HG02852 (cell line): ENCODE results near the gene SPRING1.
"Not testable (repeated sequence)": the region's sequence is repeated elsewhere in the genome, so short reads cannot be mapped to it uniquely, and the experiment has no call there.

Experiments used
- ATAC-seq: cut with Tn5 transposase; IDR thresholded peaks from one replicate; pipeline ENCODE4 v1.9.1; 2021; ENCODE audit warnings: mild to moderate bottlenecking, moderate library complexity; ENCODE audit not compliant: unreplicated experiment

SPRING1 gene

GRCh38 chr12:116742787-116743186 lies 4.9 kb upstream of the SPRING1 start:
- not testable (repeated sequence) for ATAC-seq

- no peak for ATAC-seq
Measured at GRCh38 chr12:116739381-116739887, 1.6 kb upstream of the SPRING1 start.

GRCh38 chr12:116736962-116737773 lies 701 bp downstream of the SPRING1 start:
- ATAC-seq = no peak

- ATAC-seq = no peak
Measured at GRCh38 chr12:116735951-116736599, 1.8 kb downstream of the SPRING1 start.

- no peak for ATAC-seq
Measured at GRCh38 chr12:116735084-116735483, 2.8 kb downstream of the SPRING1 start.

GRCh38 chr12:116734156-116734768 lies 3.6 kb downstream of the SPRING1 start:
- ATAC-seq = no peak

- ATAC-seq = no peak
Measured at GRCh38 chr12:116731801-116732200, 6.1 kb downstream of the SPRING1 start.

GRCh38 chr12:116727891-116728290 lies 10.0 kb downstream of the SPRING1 start:
- ATAC-seq = no peak

GRCh38 chr12:116727261-116727660 lies 10.6 kb downstream of the SPRING1 start:
- ATAC-seq = no peak

- no peak for ATAC-seq
Measured at GRCh38 chr12:116726694-116727093, 11.2 kb downstream of the SPRING1 start.

GRCh38 chr12:116722245-116722644 lies 15.6 kb downstream of the SPRING1 start:
- no peak for ATAC-seq

GRCh38 chr12:116719731-116720528 lies 17.9 kb downstream of the SPRING1 start:
- no peak for ATAC-seq

- ATAC-seq = no peak
Measured at GRCh38 chr12:116718655-116719454, 19.0 kb downstream of the SPRING1 start.

- ATAC-seq = no peak
Measured at GRCh38 chr12:116717466-116718437, 20.1 kb downstream of the SPRING1 start.

- no peak for ATAC-seq
Measured at GRCh38 chr12:116714175-116714574, 23.7 kb downstream of the SPRING1 start.

- ATAC-seq = no peak
Measured at GRCh38 chr12:116713527-116713926, 24.3 kb downstream of the SPRING1 start.

- ATAC-seq = no peak
Measured at GRCh38 chr12:116712458-116713303, 25.2 kb downstream of the SPRING1 start.
